ENCODE data around the gene NLRP5.

DNA sequence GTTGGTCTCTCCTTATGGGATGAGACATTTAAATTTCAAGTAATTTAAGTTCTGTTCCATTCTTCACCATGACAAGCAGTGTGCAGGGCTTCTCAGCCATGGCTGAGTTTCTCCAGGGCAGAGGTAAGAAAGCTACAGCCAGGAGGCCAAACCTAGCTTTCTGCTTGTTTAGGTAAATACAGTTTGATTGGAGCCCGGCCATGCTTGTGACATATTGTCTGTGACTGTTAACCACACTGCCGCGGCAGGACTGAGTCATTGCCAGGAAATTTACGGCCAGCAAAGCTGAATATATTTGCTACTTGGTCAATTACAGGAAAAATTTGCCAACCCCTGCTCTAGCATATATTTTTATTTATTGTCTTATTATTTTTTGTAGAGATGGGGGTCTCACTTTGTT, 28.2 kb upstream of the NLRP5 start:
- TF ChIP-seq, protein P1, sequence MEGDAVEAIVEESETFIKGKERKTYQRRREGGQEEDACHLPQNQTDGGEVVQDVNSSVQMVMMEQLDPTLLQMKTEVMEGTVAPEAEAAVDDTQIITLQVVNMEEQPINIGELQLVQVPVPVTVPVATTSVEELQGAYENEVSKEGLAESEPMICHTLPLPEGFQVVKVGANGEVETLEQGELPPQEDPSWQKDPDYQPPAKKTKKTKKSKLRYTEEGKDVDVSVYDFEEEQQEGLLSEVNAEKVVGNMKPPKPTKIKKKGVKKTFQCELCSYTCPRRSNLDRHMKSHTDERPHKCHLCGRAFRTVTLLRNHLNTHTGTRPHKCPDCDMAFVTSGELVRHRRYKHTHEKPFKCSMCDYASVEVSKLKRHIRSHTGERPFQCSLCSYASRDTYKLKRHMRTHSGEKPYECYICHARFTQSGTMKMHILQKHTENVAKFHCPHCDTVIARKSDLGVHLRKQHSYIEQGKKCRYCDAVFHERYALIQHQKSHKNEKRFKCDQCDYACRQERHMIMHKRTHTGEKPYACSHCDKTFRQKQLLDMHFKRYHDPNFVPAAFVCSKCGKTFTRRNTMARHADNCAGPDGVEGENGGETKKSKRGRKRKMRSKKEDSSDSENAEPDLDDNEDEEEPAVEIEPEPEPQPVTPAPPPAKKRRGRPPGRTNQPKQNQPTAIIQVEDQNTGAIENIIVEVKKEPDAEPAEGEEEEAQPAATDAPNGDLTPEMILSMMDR (IDR thresholded peaks at IDR 0.05), result no peak
- TF ChIP-seq POLR2AphosphoS5 (IDR thresholded peaks at IDR 0.05) (peak; percentile 67), POLR2A (IDR thresholded peaks at IDR 0.05) (no peak)
